HEK293T (cell line): ENCODE data around the gene SCN8A.

Experiments
- CTCF ChIA-PET: fragments of 350-600 bp; formaldehyde crosslinking; extraction: SDS; loops from one replicate; lab custom pipeline; 2021; ENCODE audit warnings: antibody characterized with exemption, inconsistent platforms; lab: Yijun Ruan, JAX
- POLR2A ChIA-PET: fragments of 350-600 bp; formaldehyde crosslinking; extraction: SDS; loops from one replicate; lab custom pipeline; 2020; ENCODE audit warnings: antibody characterized with exemption, inconsistent platforms; lab: Yijun Ruan, JAX
- DNase-seq: peaks from one replicate; pipeline ENCODE4 v3.0.0; 2012; ENCODE audit warnings: mixed read lengths; ENCODE audit errors: extremely low spot score
- ARNT ChIP-seq: fragments of 450-650 bp; IDR thresholded peaks from 2 replicates; pipeline ENCODE4 v1.6.1; 2017; ENCODE audit warnings: mild to moderate bottlenecking
- BHLHE40 ChIP-seq: fragments of 450-650 bp; IDR thresholded peaks from 2 replicates; pipeline ENCODE4 v1.6.1; 2016; ENCODE audit warnings: mild to moderate bottlenecking, moderate library complexity, borderline replicate concordance
- CTBP1 ChIP-seq: fragments of 450-650 bp; IDR thresholded peaks from 2 replicates; pipeline ENCODE4 v1.6.1; 2016; ENCODE audit warnings: borderline replicate concordance
- ELF4 ChIP-seq: fragments of 450-650 bp; IDR thresholded peaks from 2 replicates; pipeline ENCODE4 v1.6.1; 2017; ENCODE audit warnings: antibody characterized with exemption
- FOXA1 ChIP-seq: fragments of 450-650 bp; IDR thresholded peaks from 2 replicates; pipeline ENCODE4 v1.6.1; 2016; ENCODE audit warnings: mild to moderate bottlenecking
- FOXK2 ChIP-seq: fragments of 450-650 bp; IDR thresholded peaks from 2 replicates; pipeline ENCODE4 v1.6.1; 2016; ENCODE audit warnings: mild to moderate bottlenecking
- FOXM1 ChIP-seq: fragments of 450-650 bp; IDR thresholded peaks from 2 replicates; pipeline ENCODE4 v1.6.1; 2017; ENCODE audit warnings: mild to moderate bottlenecking, borderline replicate concordance
- HDGF ChIP-seq: fragments of 450-650 bp; IDR thresholded peaks from 2 replicates; pipeline ENCODE4 v1.6.1; 2017; ENCODE audit warnings: antibody characterized with exemption, borderline replicate concordance
- L3MBTL2 ChIP-seq: fragments of 450-650 bp; conservative IDR thresholded peaks from 2 replicates; pipeline ENCODE4 v1.6.1; 2016; ENCODE audit warnings: mild to moderate bottlenecking
- LEF1 ChIP-seq: fragments of 450-650 bp; IDR thresholded peaks from 2 replicates; pipeline ENCODE4 v1.6.1; 2017; ENCODE audit warnings: mild to moderate bottlenecking, borderline replicate concordance
- NFRKB ChIP-seq: fragments of 450-650 bp; IDR thresholded peaks from 2 replicates; pipeline ENCODE4 v1.6.1; 2016; ENCODE audit warnings: mild to moderate bottlenecking, moderate library complexity
- PKNOX1 ChIP-seq: fragments of 450-650 bp; IDR thresholded peaks from 2 replicates; pipeline ENCODE4 v1.6.1; 2016
- SP1 ChIP-seq: fragments of 450-650 bp; IDR thresholded peaks from 2 replicates; pipeline ENCODE4 v1.6.1; 2017
- SUZ12 ChIP-seq: fragments of 450-650 bp; IDR thresholded peaks from 2 replicates; pipeline ENCODE4 v1.6.1; 2016; ENCODE audit warnings: mild to moderate bottlenecking
- TARDBP ChIP-seq: fragments of 450-650 bp; IDR thresholded peaks from 2 replicates; pipeline ENCODE4 v1.6.1; 2016
- ZNF384 ChIP-seq: fragments of 450-650 bp; IDR thresholded peaks from 2 replicates; pipeline ENCODE4 v1.6.1; 2016

The SCN8A gene

GRCh38 chr12:51833448-51834227, 242.6 kb downstream of the SCN8A start:
- POLR2A ChIA-PET, result interaction anchor here (0.9 kb wide), 1 partner anchor 46 kb away, joined by 3 read pairs; no protein-coding TSS in a partner anchor
- CTCF ChIA-PET, result no interaction called here
- DNase-seq, result no peak
- no peak for TF ChIP-seq FOXK2
- TF ChIP-seq ARNT, result no peak
- no peak for TF ChIP-seq BHLHE40
- no peak for TF ChIP-seq NFRKB
- TF ChIP-seq SUZ12, result no peak
- TF ChIP-seq FOXA1, result no peak

GRCh38 chr12:51834411-51834810, 243.4 kb downstream of the SCN8A start:
- DNase-seq, result no peak
- POLR2A ChIA-PET, result no interaction called here
- CTCF ChIA-PET, result no interaction called here
- TF ChIP-seq ELF4, result no peak
- no peak for TF ChIP-seq HDGF

- DNase-seq, result no peak
- CTCF ChIA-PET, result interaction anchor here (0.7 kb wide), 1 partner anchor 35 kb away, joined by 3 read pairs; no protein-coding TSS in a partner anchor
- POLR2A ChIA-PET, result no interaction called here
- TF ChIP-seq BHLHE40 (no peak), FOXA1 (no peak), FOXM1 (no peak), ELF4 (no peak), ZNF384 (no peak)
These were observed 245.2 kb downstream of the SCN8A start for GRCh38 chr12:51836041-51836826.

DNA sequence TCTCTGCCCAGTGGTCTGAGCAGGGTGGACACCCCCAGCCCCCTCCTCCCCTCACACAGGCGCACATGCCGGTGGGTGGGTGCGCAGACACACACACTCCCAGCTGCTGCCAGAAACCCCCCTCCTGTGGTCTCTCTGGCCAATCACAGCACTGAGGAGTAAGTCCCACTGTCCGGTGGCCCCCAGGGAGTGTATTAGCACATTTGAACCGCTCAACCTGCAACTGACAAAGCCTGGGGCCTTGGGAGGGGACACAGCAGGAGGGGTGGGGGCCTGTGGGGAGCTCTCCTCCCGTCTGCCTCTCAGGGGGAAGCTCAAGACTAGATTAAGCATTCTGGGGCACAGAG, 245.8 kb downstream of the SCN8A start:
- ChIA-PET CTCF (interaction anchor here (0.7 kb wide), 1 partner anchor 35 kb away, joined by 3 read pairs; no protein-coding TSS in a partner anchor), POLR2A (no interaction called here)
- TF ChIP-seq NFRKB (no peak), CTBP1 (no peak), HDGF (no peak), ARNT (no peak), FOXM1 (no peak)
- DNase-seq, result no peak

DNA sequence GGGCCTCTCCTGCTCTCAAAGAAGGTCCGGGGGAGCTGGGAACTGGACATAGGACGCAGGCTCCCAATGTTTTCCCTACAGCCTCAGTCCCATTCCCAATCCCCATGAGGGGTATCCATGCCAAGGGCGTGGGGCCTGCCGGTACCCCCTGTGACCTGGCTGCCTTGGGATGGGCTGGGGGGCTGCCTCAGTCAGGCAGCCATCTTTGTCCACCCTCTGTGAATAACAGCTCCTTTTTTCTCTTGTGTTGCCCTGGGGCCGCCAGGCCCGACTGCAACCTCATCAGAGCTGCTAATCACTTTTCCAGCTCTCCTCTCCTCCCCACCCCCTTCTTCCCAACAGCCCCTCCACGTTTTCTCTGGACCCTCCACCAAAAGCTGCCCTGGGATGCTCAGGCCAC, 246.3 kb downstream of the SCN8A start:
- no peak for TF ChIP-seq LEF1
- TF ChIP-seq ZNF384, result no peak
- no peak for TF ChIP-seq SUZ12
- TF ChIP-seq NFRKB, result no peak
- TF ChIP-seq FOXA1, result no peak
- no peak for TF ChIP-seq L3MBTL2
- no peak for TF ChIP-seq TARDBP
- ChIA-PET CTCF (interaction anchor here (0.5 to 0.7 kb wide), 3 partner anchors 11 to 158 kb away, joined by 3 read pairs; no protein-coding TSS in a partner anchor), POLR2A (no interaction called here)
- no peak for DNase-seq

- CTCF ChIA-PET, result interaction anchor here (0.5 kb wide), 1 partner anchor 159 kb away, joined by 3 read pairs; no protein-coding TSS in a partner anchor
- TF ChIP-seq PKNOX1 (no peak), LEF1 (no peak), CTBP1 (no peak), ZNF384 (no peak), FOXA1 (no peak), ARNT (no peak), HDGF (no peak), SUZ12 (no peak), TARDBP (no peak), BHLHE40 (no peak)
These were observed 247.0 kb downstream of the SCN8A start for GRCh38 chr12:51838036-51838435.

DNA sequence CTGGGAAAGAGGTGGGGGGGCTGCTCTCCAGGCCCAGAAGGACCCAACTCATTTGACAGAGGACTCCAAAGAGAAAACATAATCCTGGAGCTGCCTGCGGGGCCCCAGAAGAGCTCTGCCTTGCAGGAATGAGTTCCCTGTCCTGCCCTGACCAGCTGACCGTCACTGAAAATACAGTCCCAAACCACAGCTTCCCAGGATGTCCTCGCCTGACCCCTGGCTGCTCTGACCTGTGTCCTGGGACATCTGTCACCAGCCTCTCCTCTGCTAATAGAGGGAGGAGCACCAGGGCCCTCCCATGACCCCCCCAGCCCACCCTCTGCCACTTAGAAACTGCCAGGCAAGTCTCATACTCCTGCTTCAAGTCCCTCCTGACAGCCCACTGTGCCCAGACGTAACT, 247.7 kb downstream of the SCN8A start:
- DNase-seq, result no peak
- POLR2A ChIA-PET, result no interaction called here
- TF ChIP-seq ZNF384 (no peak), BHLHE40 (no peak), L3MBTL2 (no peak), FOXM1 (no peak), LEF1 (no peak), NFRKB (no peak), SP1 (no peak), FOXA1 (no peak), TARDBP (no peak), CTBP1 (no peak), FOXK2 (no peak), ARNT (no peak), HDGF (no peak), SUZ12 (no peak), PKNOX1 (no peak), ELF4 (no peak)
- CTCF ChIA-PET, result interaction anchor here (1.0 kb wide), 1 partner anchor 15 kb away, joined by 3 read pairs; no protein-coding TSS in a partner anchor

More at GRCh38 chr12:51838036-51838435, 247.0 kb downstream of the SCN8A start:
- DNase-seq, result no peak
- POLR2A ChIA-PET, result no interaction called here
